ENCODE results near the gene PIM1. TPM values are rescaled to one million over a fixed set of nuclear protein-coding genes. Genes with fewer than 3 reads are reported as not detected.
"Not testable (repeated sequence)": the region's sequence is repeated elsewhere in the genome, so short reads cannot be mapped to it uniquely, and the experiment has no call there.

PIM1 gene
- total RNA-seq, 1 experiment from 2014 or later, result 8.9 TPM

DNA sequence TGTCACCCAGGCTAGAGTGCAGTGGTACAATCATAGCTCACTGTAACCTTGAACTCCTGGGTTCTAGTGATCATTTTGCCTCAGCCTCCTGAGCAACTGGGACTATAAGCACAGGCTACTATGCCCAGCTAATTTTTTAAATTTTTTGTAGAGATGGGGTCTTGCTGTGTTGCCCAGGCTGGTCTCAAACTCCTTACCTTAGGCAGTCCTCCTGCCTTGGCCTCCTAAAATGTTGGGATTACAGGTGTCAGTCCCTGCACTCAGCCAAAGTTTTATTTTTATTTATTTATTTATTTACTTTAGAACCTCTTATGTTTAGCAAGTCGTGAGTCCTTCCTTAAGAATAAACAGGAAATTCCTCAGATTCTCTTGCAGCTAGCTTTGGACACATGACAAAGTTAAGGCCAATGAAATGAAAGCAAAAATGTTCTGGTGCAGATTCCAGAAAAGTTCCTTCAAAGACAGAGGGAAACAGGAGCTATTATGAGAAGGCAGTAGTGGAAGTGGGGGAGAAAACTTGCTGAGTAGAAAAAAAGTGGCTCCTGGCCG is 19.1 kb downstream of the PIM1 start:
- ChIA-PET CTCF (interaction anchor here (0.6 to 0.9 kb wide), 2 partner anchors 13 to 171 kb away, joined by 3 read pairs; no protein-coding TSS in a partner anchor), POLR2A (ENCODE audit: low non-redundant PET) (interaction anchor here (0.6 kb wide), 1 partner anchor 132 kb away, joined by 3 read pairs; no protein-coding TSS in a partner anchor)
- TF ChIP-seq EZH2 (IDR thresholded peaks at IDR 0.05; ENCODE audit: borderline replicate concordance, low read depth, low read length, poor library complexity, severe bottlenecking), result no peak
- TF ChIP-seq, protein P1, sequence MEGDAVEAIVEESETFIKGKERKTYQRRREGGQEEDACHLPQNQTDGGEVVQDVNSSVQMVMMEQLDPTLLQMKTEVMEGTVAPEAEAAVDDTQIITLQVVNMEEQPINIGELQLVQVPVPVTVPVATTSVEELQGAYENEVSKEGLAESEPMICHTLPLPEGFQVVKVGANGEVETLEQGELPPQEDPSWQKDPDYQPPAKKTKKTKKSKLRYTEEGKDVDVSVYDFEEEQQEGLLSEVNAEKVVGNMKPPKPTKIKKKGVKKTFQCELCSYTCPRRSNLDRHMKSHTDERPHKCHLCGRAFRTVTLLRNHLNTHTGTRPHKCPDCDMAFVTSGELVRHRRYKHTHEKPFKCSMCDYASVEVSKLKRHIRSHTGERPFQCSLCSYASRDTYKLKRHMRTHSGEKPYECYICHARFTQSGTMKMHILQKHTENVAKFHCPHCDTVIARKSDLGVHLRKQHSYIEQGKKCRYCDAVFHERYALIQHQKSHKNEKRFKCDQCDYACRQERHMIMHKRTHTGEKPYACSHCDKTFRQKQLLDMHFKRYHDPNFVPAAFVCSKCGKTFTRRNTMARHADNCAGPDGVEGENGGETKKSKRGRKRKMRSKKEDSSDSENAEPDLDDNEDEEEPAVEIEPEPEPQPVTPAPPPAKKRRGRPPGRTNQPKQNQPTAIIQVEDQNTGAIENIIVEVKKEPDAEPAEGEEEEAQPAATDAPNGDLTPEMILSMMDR (conservative IDR thresholded peaks at IDR 0.05; ENCODE audit: low read depth, low read length), result no peak
- H3K4me3 ChIP-seq (ENCODE audit: low read depth, low read length, poor library complexity, severe bottlenecking), result no peak overlapping the region
- no TSS peak for BruUV-seq (replicated peaks)
- no peaks in the 10 kb centered on the region for H3K27me3 ChIP-seq (replicated peaks; ENCODE audit: insufficient read depth, low read depth, low read length, poor library complexity)
- no peaks in the 10 kb centered on the region for H3K4me1 ChIP-seq (ENCODE audit: insufficient read depth, low read length, poor library complexity, severe bottlenecking)
- DNase-seq (ENCODE audit: low spot score), result no peak
- H3K9me3 ChIP-seq (ENCODE audit: low read depth, low read length, poor library complexity, severe bottlenecking), result no peaks in the 10 kb centered on the region
- no peaks in the 10 kb centered on the region for H3K36me3 ChIP-seq (ENCODE audit: insufficient read depth, low read length, poor library complexity, severe bottlenecking)
- H3K27ac ChIP-seq (ENCODE audit: low read depth, low read length, poor library complexity, severe bottlenecking), result no peak overlapping the region
- intact Hi-C loops (cut with micrococcal nuclease; ENCODE audit: unreplicated experiment), result no loop called here

DNA sequence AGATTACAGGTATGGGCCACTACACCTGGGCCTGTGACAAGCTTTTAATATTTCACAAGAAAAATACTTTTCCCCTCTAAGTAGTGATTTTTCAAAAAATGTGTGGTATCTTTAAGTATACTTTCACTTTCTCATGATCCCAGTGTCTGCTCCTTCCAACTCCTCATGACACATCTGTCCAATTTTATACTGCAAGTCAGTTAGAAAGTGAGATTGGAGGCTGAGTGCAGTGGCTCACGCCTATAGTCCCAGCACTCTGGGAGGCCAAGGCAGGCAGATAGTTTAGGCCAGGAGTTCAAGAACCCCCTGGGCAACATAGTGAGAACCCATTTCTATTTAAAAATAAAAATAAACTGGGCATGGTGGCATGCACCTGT is 20.2 kb downstream of the PIM1 start:
- Histone ChIP-seq H3K4me1 (ENCODE audit: insufficient read depth, low read length, poor library complexity, severe bottlenecking) (no peaks in the 10 kb centered on the region), H3K4me3 (ENCODE audit: low read depth, low read length, poor library complexity, severe bottlenecking) (no peak overlapping the region), H3K9me3 (ENCODE audit: low read depth, low read length, poor library complexity, severe bottlenecking) (no peaks in the 10 kb centered on the region), H3K27ac (ENCODE audit: low read depth, low read length, poor library complexity, severe bottlenecking) (no peak overlapping the region), H3K27me3 (replicated peaks; ENCODE audit: insufficient read depth, low read depth, low read length, poor library complexity) (no peaks in the 10 kb centered on the region), H3K36me3 (ENCODE audit: insufficient read depth, low read length, poor library complexity, severe bottlenecking) (no peaks in the 10 kb centered on the region)
- POLR2A ChIA-PET (ENCODE audit: low non-redundant PET), result interaction anchor here (0.6 kb wide), 1 partner anchor 580 kb away, joined by 3 read pairs; no protein-coding TSS in a partner anchor
- DNase-seq (ENCODE audit: low spot score), result no peak
- no TSS peak for BruUV-seq (replicated peaks)
- intact Hi-C loops (cut with micrococcal nuclease; ENCODE audit: unreplicated experiment), result no loop called here
- CTCF ChIA-PET, result interaction anchor here (0.7 kb wide), 1 partner anchor 204 kb away, joined by 13 read pairs; the partner anchor contains the start of gene MTCH1
- TF ChIP-seq EZH2 (IDR thresholded peaks at IDR 0.05; ENCODE audit: borderline replicate concordance, low read depth, low read length, poor library complexity, severe bottlenecking), result no peak
- TF ChIP-seq, protein P1 (conservative IDR thresholded peaks at IDR 0.05; ENCODE audit: low read depth, low read length), result no peak

DNA sequence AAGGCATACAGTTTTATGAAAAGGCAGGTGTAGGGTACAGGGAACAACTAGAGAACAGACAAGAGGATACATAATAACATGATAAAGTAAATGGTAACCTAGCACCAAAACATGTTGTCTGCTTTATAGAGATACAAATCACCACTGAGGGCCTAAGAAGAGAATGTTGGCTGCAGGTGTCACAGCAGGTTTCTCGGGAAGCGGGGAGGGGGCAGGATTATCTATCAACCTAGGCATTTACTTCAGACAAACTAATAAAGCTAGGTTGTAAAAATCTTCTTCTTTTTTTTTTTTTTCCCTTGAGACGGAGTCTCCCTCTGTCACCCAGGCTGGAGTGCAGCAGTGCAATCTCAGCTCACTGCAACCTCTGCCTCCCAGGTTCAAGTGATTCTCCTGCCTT is 22.7 kb downstream of the PIM1 start:
- POLR2A ChIA-PET (ENCODE audit: low non-redundant PET), result no interaction called here
- Histone ChIP-seq H3K9me3 (ENCODE audit: low read depth, low read length, poor library complexity, severe bottlenecking) (no peaks in the 10 kb centered on the region), H3K27ac (ENCODE audit: low read depth, low read length, poor library complexity, severe bottlenecking) (no peak overlapping the region), H3K4me3 (ENCODE audit: low read depth, low read length, poor library complexity, severe bottlenecking) (no peak overlapping the region), H3K4me1 (ENCODE audit: insufficient read depth, low read length, poor library complexity, severe bottlenecking) (no peaks in the 10 kb centered on the region), H3K36me3 (ENCODE audit: insufficient read depth, low read length, poor library complexity, severe bottlenecking) (no peaks in the 10 kb centered on the region), H3K27me3 (replicated peaks; ENCODE audit: insufficient read depth, low read depth, low read length, poor library complexity) (no peaks in the 10 kb centered on the region)
- CTCF ChIA-PET, result no interaction called here
- TF ChIP-seq EZH2 (IDR thresholded peaks at IDR 0.05; ENCODE audit: borderline replicate concordance, low read depth, low read length, poor library complexity, severe bottlenecking), result no peak
- TF ChIP-seq, protein P1 (conservative IDR thresholded peaks at IDR 0.05; ENCODE audit: low read depth, low read length), result no peak
- intact Hi-C loops (cut with micrococcal nuclease; ENCODE audit: unreplicated experiment), result no loop called here
- DNase-seq (ENCODE audit: low spot score), result no peak
- no TSS peak for BruUV-seq (replicated peaks)

DNA sequence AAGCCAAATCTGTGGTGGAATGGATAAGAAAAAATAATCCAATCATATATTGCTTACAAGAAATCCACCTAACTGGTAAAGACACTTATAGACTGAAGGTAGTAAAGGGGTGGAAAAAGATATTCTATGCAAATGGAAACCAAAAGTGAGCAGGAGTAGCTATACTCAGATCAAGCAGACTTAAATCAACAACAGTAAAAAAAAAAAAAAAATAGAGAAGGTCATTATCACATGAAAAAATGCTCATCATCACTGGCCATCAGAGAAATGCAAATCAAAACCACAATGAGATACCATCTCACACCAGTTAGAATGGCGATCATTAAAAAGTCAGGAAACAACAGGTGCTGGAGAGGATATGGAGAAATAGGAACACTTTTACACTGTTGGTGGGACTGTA is 24.9 kb downstream of the PIM1 start:
- H3K36me3 ChIP-seq (ENCODE audit: insufficient read depth, low read length, poor library complexity, severe bottlenecking); DNase-seq (ENCODE audit: low spot score); POLR2A ChIA-PET (ENCODE audit: low non-redundant PET); H3K9me3 ChIP-seq (ENCODE audit: low read depth, low read length, poor library complexity, severe bottlenecking); H3K27ac ChIP-seq (ENCODE audit: low read depth, low read length, poor library complexity, severe bottlenecking); H3K27me3 ChIP-seq (replicated peaks; ENCODE audit: insufficient read depth, low read depth, low read length, poor library complexity); BruUV-seq (replicated peaks); H3K4me3 ChIP-seq (ENCODE audit: low read depth, low read length, poor library complexity, severe bottlenecking); H3K4me1 ChIP-seq (ENCODE audit: insufficient read depth, low read length, poor library complexity, severe bottlenecking); intact Hi-C loops (cut with micrococcal nuclease; ENCODE audit: unreplicated experiment): not testable (repeated sequence)
- CTCF ChIA-PET, result interaction anchor here (0.6 kb wide), 1 partner anchor 25 kb away, joined by 4 read pairs; the partner anchor contains the start of gene PIM1

DNA sequence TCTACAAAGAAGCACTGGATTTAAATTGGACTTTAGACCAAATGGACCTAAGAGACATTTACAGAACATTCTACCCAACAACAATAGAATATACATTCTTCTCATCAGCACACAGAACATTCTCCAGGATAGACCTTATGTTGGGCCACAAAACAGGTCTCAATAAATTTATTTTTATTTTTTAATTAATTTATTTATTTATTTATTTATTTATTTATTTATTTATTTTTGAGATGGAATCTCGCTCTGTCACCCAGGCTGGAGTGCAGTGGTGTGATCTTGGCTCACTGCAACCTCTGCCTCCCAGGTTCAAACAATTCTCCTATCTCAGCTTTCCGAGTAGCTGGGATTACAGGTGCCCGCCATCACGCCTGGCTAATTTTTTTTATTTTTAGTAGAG is 26.5 kb downstream of the PIM1 start:
- DNase-seq (ENCODE audit: low spot score); CTCF ChIA-PET; H3K36me3 ChIP-seq (ENCODE audit: insufficient read depth, low read length, poor library complexity, severe bottlenecking); H3K4me1 ChIP-seq (ENCODE audit: insufficient read depth, low read length, poor library complexity, severe bottlenecking); BruUV-seq (replicated peaks); intact Hi-C loops (cut with micrococcal nuclease; ENCODE audit: unreplicated experiment); H3K4me3 ChIP-seq (ENCODE audit: low read depth, low read length, poor library complexity, severe bottlenecking); H3K27ac ChIP-seq (ENCODE audit: low read depth, low read length, poor library complexity, severe bottlenecking); H3K27me3 ChIP-seq (replicated peaks; ENCODE audit: insufficient read depth, low read depth, low read length, poor library complexity); H3K9me3 ChIP-seq (ENCODE audit: low read depth, low read length, poor library complexity, severe bottlenecking); POLR2A ChIA-PET (ENCODE audit: low non-redundant PET): not testable (repeated sequence)

Data from A673 (cell line).